ENCODE measurements around the gene GNG8. TPM values are rescaled to one million over a fixed set of nuclear protein-coding genes. Genes with fewer than 3 reads are reported as not detected.

GNG8 gene
- total and polyA plus RNA-seq, 7 donors = not detected

DNA sequence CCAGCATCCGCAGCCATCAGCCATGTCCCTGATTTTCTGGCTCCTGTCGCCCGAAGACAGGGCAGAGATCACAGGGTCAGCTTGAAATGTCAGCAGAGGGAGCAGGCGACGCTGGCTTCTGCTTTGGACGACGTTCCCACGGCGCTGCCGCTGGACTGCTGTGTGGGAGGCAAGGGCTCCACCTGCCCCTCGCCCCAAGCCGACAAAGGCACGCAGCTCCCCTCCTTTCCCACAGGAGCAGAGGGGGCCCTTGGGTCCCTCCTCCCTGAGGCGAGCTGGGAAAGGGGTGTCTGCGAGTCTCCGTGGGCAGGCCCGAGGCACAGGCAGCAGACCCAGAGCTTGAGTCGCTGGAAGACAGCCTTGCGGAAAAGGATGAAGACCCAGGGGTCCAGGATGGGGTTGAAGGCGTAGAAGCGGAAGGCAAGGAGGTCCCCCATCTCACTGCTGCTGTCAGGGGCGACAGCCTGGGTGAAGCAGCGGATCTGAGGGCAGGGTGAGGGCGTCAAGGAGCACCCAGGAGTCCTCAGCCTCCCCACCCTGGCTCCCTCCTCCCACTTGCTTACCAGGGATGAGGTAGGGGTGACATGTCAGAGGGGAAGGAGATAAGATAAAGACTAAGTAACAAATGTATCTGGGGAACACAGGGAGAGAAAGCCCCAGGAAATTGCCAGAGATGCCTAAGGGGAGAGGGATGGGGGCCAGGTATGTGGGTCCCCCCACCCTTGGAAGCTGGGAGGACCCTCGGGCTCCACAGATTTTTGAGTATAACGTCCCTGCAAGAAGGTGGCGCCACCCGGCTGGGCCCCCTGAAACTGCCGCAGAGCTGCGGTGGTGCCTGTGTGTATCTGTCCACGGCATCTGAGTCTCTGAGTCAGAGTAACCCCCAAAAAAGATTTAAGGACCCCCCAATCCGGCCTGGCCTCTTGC lies 14.5 kb downstream of the GNG8 start:
- H3K9me3 ChIP-seq = no peaks in the 10 kb centered on the region
- no peaks in the 10 kb centered on the region for H3K27me3 ChIP-seq
- TF ChIP-seq, protein P1, sequence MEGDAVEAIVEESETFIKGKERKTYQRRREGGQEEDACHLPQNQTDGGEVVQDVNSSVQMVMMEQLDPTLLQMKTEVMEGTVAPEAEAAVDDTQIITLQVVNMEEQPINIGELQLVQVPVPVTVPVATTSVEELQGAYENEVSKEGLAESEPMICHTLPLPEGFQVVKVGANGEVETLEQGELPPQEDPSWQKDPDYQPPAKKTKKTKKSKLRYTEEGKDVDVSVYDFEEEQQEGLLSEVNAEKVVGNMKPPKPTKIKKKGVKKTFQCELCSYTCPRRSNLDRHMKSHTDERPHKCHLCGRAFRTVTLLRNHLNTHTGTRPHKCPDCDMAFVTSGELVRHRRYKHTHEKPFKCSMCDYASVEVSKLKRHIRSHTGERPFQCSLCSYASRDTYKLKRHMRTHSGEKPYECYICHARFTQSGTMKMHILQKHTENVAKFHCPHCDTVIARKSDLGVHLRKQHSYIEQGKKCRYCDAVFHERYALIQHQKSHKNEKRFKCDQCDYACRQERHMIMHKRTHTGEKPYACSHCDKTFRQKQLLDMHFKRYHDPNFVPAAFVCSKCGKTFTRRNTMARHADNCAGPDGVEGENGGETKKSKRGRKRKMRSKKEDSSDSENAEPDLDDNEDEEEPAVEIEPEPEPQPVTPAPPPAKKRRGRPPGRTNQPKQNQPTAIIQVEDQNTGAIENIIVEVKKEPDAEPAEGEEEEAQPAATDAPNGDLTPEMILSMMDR (IDR thresholded peaks at IDR 0.05) = no peak
- TF ChIP-seq POLR2A (IDR thresholded peaks at IDR 0.05) (no peak), EP300 (IDR thresholded peaks at IDR 0.05) (no peak), POLR2AphosphoS5 (IDR thresholded peaks at IDR 0.05) (no peak)
- intact Hi-C loops (cut with DNase I) = no loop called here
- H3K4me3 ChIP-seq = peak overlapping the region in 2 of 4 donors; percentile 15 to 27
- 62 to 70% methylated on average over 32 of the region's 32 CpGs for WGBS, 2 donors
- DNase-seq = no peak
- peak overlapping the region; percentile 74 to 83 (median 80) for H3K27ac ChIP-seq
- H3K36me3 ChIP-seq = no peaks in the 10 kb centered on the region
- H3K4me1 ChIP-seq = peaks cover 0 to 78% (median 69%) of the 10 kb centered on the region in 4 donors

DNA sequence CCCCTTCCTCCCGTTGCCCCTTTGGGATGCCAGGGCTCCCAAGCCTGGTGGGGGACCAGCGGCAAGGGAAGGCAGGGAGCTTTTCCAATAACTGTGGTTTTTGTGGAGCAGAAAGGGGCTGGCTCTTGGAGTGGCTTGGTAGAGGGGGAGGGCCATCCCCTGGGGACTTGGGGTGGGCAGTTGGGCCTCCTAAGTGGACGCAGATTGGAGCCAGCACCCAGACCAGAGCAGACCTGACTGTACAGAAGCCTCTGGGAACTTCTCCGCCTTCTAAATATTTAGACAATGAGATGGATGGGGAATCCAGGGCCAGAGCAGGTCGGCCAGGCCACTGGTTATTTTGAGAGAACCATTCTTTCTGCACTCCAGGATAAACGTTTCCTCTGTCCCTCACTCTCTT lies 15.3 kb downstream of the GNG8 start:
- no peaks in the 10 kb centered on the region for H3K9me3 ChIP-seq
- no peaks in the 10 kb centered on the region for H3K36me3 ChIP-seq
- peak overlapping the region in 2 of 4 donors; percentile 15 to 27 for H3K4me3 ChIP-seq
- peaks cover 0 to 76% (median 64%) of the 10 kb centered on the region in 4 donors for H3K4me1 ChIP-seq
- TF ChIP-seq POLR2AphosphoS5 (IDR thresholded peaks at IDR 0.05) (peak in 1 of 4 donors; percentile 15), EP300 (IDR thresholded peaks at IDR 0.05) (no peak), POLR2A (IDR thresholded peaks at IDR 0.05) (no peak)
- TF ChIP-seq, protein P1 (IDR thresholded peaks at IDR 0.05) = no peak
- intact Hi-C loops (cut with DNase I) = no loop called here
- no peaks in the 10 kb centered on the region for H3K27me3 ChIP-seq
- H3K27ac ChIP-seq = peak overlapping the region; percentile 74 to 83 (median 80)
- no peak for DNase-seq
- 63 to 65% methylated on average over 6 of the region's 6 CpGs for WGBS, 2 donors

DNA sequence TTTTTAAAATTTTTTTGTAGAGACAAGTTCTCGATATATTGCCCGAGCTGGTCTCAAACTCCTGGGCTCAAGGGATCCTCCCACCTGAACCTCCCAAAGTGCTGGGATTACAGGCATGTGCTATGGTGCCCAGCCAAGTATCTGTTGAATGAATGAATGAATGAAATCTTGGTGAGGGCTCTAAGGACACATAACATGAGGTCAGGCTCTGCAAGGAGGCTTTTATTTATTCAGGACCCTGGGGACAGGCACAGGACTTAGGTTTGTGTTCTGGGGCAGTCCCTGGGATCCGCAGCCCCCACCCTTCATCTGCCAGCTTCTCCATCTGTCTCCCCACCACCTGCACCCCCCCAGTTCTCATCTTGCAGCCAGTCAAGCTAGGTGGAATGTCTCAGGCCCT lies 15.7 kb downstream of the GNG8 start:
- no peak for DNase-seq
- H3K4me3 ChIP-seq = no peak overlapping the region
- no peaks in the 10 kb centered on the region for H3K36me3 ChIP-seq
- intact Hi-C loops (cut with DNase I) = no loop called here
- H3K4me1 ChIP-seq = peaks cover 0 to 72% (median 60%) of the 10 kb centered on the region in 4 donors
- TF ChIP-seq POLR2A (IDR thresholded peaks at IDR 0.05) (no peak), POLR2AphosphoS5 (IDR thresholded peaks at IDR 0.05) (peak in 1 of 4 donors; percentile 4), EP300 (IDR thresholded peaks at IDR 0.05) (no peak)
- TF ChIP-seq, protein P1 (IDR thresholded peaks at IDR 0.05) = no peak
- 63 to 86% methylated on average over 3 of the region's 3 CpGs for WGBS, 2 donors
- no peaks in the 10 kb centered on the region for H3K27me3 ChIP-seq
- H3K27ac ChIP-seq = peak overlapping the region; percentile 74 to 83 (median 80)
- no peaks in the 10 kb centered on the region for H3K9me3 ChIP-seq

DNA sequence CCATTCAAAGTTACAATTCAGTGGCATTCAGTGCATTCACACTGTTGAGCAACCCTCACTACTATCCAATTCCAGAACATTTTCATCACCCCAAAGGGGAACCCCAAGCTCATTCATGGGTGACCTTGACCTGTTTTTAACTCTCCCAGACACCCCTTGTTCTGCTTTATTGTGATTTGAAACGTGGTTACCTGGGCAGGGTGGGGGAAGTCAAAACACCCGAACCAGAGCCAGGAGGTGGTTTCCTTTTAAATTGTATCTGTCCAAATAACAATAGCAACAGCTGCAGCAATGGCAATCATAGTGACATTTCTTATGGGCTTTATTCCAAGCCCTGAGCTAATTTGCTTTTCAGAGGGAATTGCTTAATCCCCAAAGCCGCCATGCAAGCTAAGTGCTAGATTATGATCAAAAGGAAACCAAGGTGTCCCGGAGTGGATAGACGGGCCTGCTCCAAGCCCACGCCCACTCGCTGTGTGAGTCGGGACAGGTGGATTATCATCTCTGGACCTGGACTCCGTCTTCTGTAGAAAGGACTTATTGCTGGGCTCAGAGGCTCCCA lies 17.3 kb downstream of the GNG8 start:
- intact Hi-C loops (cut with DNase I) = no loop called here
- Histone ChIP-seq H3K27ac (peak overlapping the region in 2 of 4 donors; percentile 44 to 49), H3K4me1 (peaks cover 0 to 58% (median 49%) of the 10 kb centered on the region in 4 donors), H3K36me3 (no peaks in the 10 kb centered on the region), H3K9me3 (no peaks in the 10 kb centered on the region), H3K4me3 (no peak overlapping the region), H3K27me3 (no peaks in the 10 kb centered on the region)
- whole genome bisulfite sequencing, 2 donors = 17 to 47% methylated on average over 9 of the region's 9 CpGs
- no peak for DNase-seq
- no peak for TF ChIP-seq EP300 (IDR thresholded peaks at IDR 0.05)
- no peak for TF ChIP-seq POLR2AphosphoS5 (IDR thresholded peaks at IDR 0.05)
- TF ChIP-seq, protein P1 (IDR thresholded peaks at IDR 0.05) = no peak
- TF ChIP-seq POLR2A (IDR thresholded peaks at IDR 0.05) = no peak
